Stimulated activated CD4-positive, alpha-beta T cell treated with anti-CD3 and anti-CD28 coated beads, Interleukin-1b, Interleukin-23, amount 100 ng/mL, for 48 hours (primary cell): Measurements from ENCODE around the gene RER1.

ENCODE experiments used
- DNase-seq: peaks from one replicate; pipeline ENCODE4 v3.0.0-alpha.2; 2020

Gene RER1

GRCh38 chr1:2354511-2355372 is 36.9 kb upstream of the RER1 start:
- DNase-seq = no peak

GRCh38 chr1:2355373-2356261 is 36.0 kb upstream of the RER1 start:
- DNase-seq = no peak

- DNase-seq = no peak
Observed at GRCh38 chr1:2356401-2356800, 35.2 kb upstream of the RER1 start.

GRCh38 chr1:2356911-2357845 is 34.5 kb upstream of the RER1 start:
- no peak for DNase-seq

- no peak for DNase-seq
Observed at GRCh38 chr1:2358072-2358471, 33.6 kb upstream of the RER1 start.

GRCh38 chr1:2358651-2359640 is 32.7 kb upstream of the RER1 start:
- DNase-seq = no peak

GRCh38 chr1:2360588-2361364 is 30.9 kb upstream of the RER1 start:
- DNase-seq = no peak

GRCh38 chr1:2363847-2364513 is 27.7 kb upstream of the RER1 start:
- DNase-seq = no peak

- DNase-seq = no peak
Observed at GRCh38 chr1:2368053-2368744, 23.4 kb upstream of the RER1 start.

- peak; percentile 0 for DNase-seq
Observed at GRCh38 chr1:2372551-2373490, 18.8 kb upstream of the RER1 start.

GRCh38 chr1:2373551-2374251 is 17.9 kb upstream of the RER1 start:
- DNase-seq = no peak

- DNase-seq = peak; percentile 0
Observed at GRCh38 chr1:2374252-2375155, 17.1 kb upstream of the RER1 start.

- peak; percentile 0 for DNase-seq
Observed at GRCh38 chr1:2375246-2375922, 16.3 kb upstream of the RER1 start.

GRCh38 chr1:2375923-2376260 is 15.7 kb upstream of the RER1 start:
- DNase-seq = no peak

- peak; percentile 1 for DNase-seq
Observed at GRCh38 chr1:2376261-2376741, 15.3 kb upstream of the RER1 start.
